HL-60 (cell line): ENCODE data around the gene TSC22D3.

Experiments used
- GABPA ChIP-seq: IDR thresholded peaks from 2 replicates; pipeline ENCODE4 v1.6.1; 2012; ENCODE audit warnings: low read depth
- POLR2AphosphoS5 ChIP-seq: IDR thresholded peaks from 2 replicates; pipeline ENCODE4 v1.6.1; 2012; ENCODE audit warnings: low read depth
- REST ChIP-seq: IDR thresholded peaks from 2 replicates; pipeline ENCODE4 v1.6.1; 2012; ENCODE audit warnings: low read depth; ENCODE audit not compliant: insufficient replicate concordance
- SPI1 ChIP-seq: IDR thresholded peaks from 2 replicates; pipeline ENCODE4 v1.6.1; 2012; ENCODE audit warnings: low read depth, mild to moderate bottlenecking, borderline replicate concordance
- TF ChIP-seq, protein P1 (sequence below): IDR thresholded peaks from one replicate; pipeline ENCODE4 v1.5.1; 2011; ENCODE audit warnings: low read length, control low read depth, inconsistent platforms; ENCODE audit not compliant: insufficient read depth

DNA sequence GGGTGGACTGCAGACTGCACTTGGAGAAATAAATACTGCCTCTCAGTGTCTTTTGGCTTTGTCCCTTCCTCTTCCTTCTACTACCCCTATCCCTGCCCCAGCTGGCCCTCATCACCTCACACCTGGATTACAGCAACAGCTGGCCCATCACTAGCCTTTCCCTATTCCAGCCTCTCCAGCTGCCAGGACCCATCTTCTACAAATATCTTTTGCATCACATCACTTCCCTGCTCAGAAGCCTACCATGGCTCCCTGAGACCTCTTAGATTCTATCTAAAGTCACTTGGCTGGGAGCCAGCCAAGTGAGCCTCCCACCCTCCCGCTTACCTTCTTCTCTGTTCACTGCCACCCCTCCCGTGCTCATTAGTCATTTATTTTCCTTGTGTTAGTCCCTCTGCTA is 66.8 kb downstream of the TSC22D3 start:
- TF ChIP-seq, protein P1, sequence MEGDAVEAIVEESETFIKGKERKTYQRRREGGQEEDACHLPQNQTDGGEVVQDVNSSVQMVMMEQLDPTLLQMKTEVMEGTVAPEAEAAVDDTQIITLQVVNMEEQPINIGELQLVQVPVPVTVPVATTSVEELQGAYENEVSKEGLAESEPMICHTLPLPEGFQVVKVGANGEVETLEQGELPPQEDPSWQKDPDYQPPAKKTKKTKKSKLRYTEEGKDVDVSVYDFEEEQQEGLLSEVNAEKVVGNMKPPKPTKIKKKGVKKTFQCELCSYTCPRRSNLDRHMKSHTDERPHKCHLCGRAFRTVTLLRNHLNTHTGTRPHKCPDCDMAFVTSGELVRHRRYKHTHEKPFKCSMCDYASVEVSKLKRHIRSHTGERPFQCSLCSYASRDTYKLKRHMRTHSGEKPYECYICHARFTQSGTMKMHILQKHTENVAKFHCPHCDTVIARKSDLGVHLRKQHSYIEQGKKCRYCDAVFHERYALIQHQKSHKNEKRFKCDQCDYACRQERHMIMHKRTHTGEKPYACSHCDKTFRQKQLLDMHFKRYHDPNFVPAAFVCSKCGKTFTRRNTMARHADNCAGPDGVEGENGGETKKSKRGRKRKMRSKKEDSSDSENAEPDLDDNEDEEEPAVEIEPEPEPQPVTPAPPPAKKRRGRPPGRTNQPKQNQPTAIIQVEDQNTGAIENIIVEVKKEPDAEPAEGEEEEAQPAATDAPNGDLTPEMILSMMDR, result no peak
- TF ChIP-seq GABPA (no peak), POLR2AphosphoS5 (no peak), REST (no peak), SPI1 (no peak)
